GM23338 (cell line): ENCODE measurements around the gene INTU. TPM values are rescaled to one million over a fixed set of nuclear protein-coding genes. Genes with fewer than 3 reads are reported as not detected.

ENCODE experiments used
- ATAC-seq: fragments of 200-7000 bp; cut with Tn5 transposase; 3 replicates; pipeline ENCODE4 v1.9.1; 2020
- DNase-seq: peaks from one replicate; pipeline ENCODE4 v3.0.0-alpha.2; 2015; ENCODE audit warnings: low spot score
- H2AFZ ChIP-seq: fragments of 200-600 bp; sonication (generic); 2 replicates; pipeline ENCODE4 v1.8.0; 2016; ENCODE audit warnings: antibody characterized with exemption, mild to moderate bottlenecking, moderate library complexity
- H3F3A ChIP-seq: fragments of 200-600 bp; sonication (generic); replicated peaks from 2 replicates; pipeline ENCODE4 v1.8.0; 2017; ENCODE audit warnings: antibody characterized with exemption, mixed run types, low read depth
- H3K27ac ChIP-seq: fragments of 200-600 bp; sonication (generic); 2 replicates; pipeline ENCODE4 v1.6.1; 2016; ENCODE audit warnings: low read depth
- H3K27me3 ChIP-seq: fragments of 200-600 bp; sonication (generic); 2 replicates; pipeline ENCODE4 v1.8.0; 2016; ENCODE audit warnings: mild to moderate bottlenecking, mixed run types, moderate library complexity; ENCODE audit not compliant: insufficient read depth
- H3K36me3 ChIP-seq: fragments of 200-600 bp; sonication (generic); 2 replicates; pipeline ENCODE4 v1.8.0; 2016; ENCODE audit warnings: mild to moderate bottlenecking; ENCODE audit not compliant: insufficient read depth
- H3K4me1 ChIP-seq: fragments of 200-600 bp; sonication (generic); 2 replicates; pipeline ENCODE4 v1.8.0; 2016; ENCODE audit warnings: mild to moderate bottlenecking, moderate library complexity; ENCODE audit not compliant: insufficient read depth
- H3K4me2 ChIP-seq: fragments of 200-600 bp; sonication (generic); 2 replicates; pipeline ENCODE4 v1.7.1; 2017; ENCODE audit warnings: mixed run types
- H3K4me3 ChIP-seq: fragments of 200-600 bp; sonication (generic); 2 replicates; pipeline ENCODE4 v1.6.1; 2016; ENCODE audit warnings: mixed run types
- H3K79me2 ChIP-seq: fragments of 200-600 bp; sonication (generic); replicated peaks from 2 replicates; pipeline ENCODE4 v1.8.0; 2017; ENCODE audit warnings: mild to moderate bottlenecking; ENCODE audit not compliant: insufficient read depth
- H3K9me2 ChIP-seq: fragments of 200-600 bp; sonication (generic); 2 replicates; pipeline ENCODE4 v1.8.0; 2017; ENCODE audit not compliant: insufficient read depth
- H4K20me1 ChIP-seq: fragments of 200-600 bp; sonication (generic); replicated peaks from 2 replicates; pipeline ENCODE4 v1.8.0; 2017; ENCODE audit warnings: mild to moderate bottlenecking; ENCODE audit not compliant: insufficient read depth
- H3K27ac Mint-ChIP-seq: 2 replicates; pipeline ENCODE4 v1.8.0; 2020; ENCODE audit warnings: inconsistent platforms, mild to moderate bottlenecking, moderate library complexity, mixed read lengths
- H3K27me3 Mint-ChIP-seq: 3 replicates; pipeline ENCODE4 v1.8.0; 2022; ENCODE audit warnings: low read depth, mild to moderate bottlenecking, moderate library complexity, mixed read lengths, inconsistent platforms; ENCODE audit not compliant: insufficient read depth, poor library complexity
- H3K36me3 Mint-ChIP-seq: 3 replicates; pipeline ENCODE4 v1.8.0; 2021; ENCODE audit warnings: low read depth, mild to moderate bottlenecking, inconsistent platforms, moderate library complexity, mixed read lengths
- H3K4me1 Mint-ChIP-seq: 3 replicates; pipeline ENCODE4 v1.8.0; 2020; ENCODE audit warnings: mild to moderate bottlenecking, inconsistent platforms, mixed read lengths
- H3K4me3 Mint-ChIP-seq: 3 replicates; pipeline ENCODE4 v1.8.0; 2021; ENCODE audit warnings: moderate library complexity, mild to moderate bottlenecking, inconsistent platforms, mixed read lengths
- H3K9me3 Mint-ChIP-seq: 3 replicates; pipeline ENCODE4 v1.8.0; 2020; ENCODE audit warnings: moderate library complexity, mild to moderate bottlenecking, inconsistent platforms, mixed read lengths
- EZH2phosphoT487 ChIP-seq: fragments of 200-600 bp; sonication (generic); IDR thresholded peaks from one replicate; pipeline ENCODE4 v1.8.1; 2018; ENCODE audit warnings: antibody characterized with exemption; ENCODE audit not compliant: unreplicated experiment
- POLR2AphosphoS5 ChIP-seq: IDR thresholded peaks from 2 replicates; pipeline ENCODE4 v1.6.1; 2016; ENCODE audit warnings: antibody characterized with exemption, low read depth
- REST ChIP-seq: IDR thresholded peaks from one replicate; pipeline ENCODE4 v1.6.1; 2018; ENCODE audit warnings: antibody characterized with exemption; ENCODE audit not compliant: unreplicated experiment
- ZNF114 ChIP-seq: fragments of 250-450 bp; sonication (Bioruptor Pico); IDR thresholded peaks from 2 replicates; pipeline ENCODE4 v1.5.0; 2020; ENCODE audit warnings: mild to moderate bottlenecking, moderate library complexity
- ZNF462 ChIP-seq: fragments of 250-450 bp; sonication (Bioruptor Pico); IDR thresholded peaks from 2 replicates; pipeline ENCODE4 v1.5.0; 2020; ENCODE audit warnings: mild to moderate bottlenecking, moderate library complexity
- polyA plus RNA-seq: library from polyadenylated mRNA; unstranded; fragments of >200 nt; fragmentation: Nextera tagmentation; extraction: Ambion mirVana; gene quantifications from 2 replicates; pipeline ENCODE4 v1.2.1, GENCODE V29; 2016
- total RNA-seq: library from RNA; depleted of rRNA; stranded (reverse); fragments of >200 nt; shearing (Covaris generic); gene quantifications from 2 replicates; pipeline ENCODE4 v1.2.3, GENCODE V29; 2014
- TF ChIP-seq, protein P1 (sequence below), 2 experiments: fragments of 200-600 bp in 1 of 2; sonication (generic) in 1 of 2; conservative IDR thresholded peaks; 2 replicates each; pipeline versions ENCODE4 v1.5.1 to v1.6.1; 2016 to 2017; ENCODE audit warnings: antibody characterized with exemption in 2 of 2, low read depth in 2 of 2, mild to moderate bottlenecking in 2 of 2, moderate library complexity in 1 of 2

INTU gene
- total and polyA plus RNA-seq, 2 experiments from 2014 or later: 10.3 to 16.6 TPM

DNA sequence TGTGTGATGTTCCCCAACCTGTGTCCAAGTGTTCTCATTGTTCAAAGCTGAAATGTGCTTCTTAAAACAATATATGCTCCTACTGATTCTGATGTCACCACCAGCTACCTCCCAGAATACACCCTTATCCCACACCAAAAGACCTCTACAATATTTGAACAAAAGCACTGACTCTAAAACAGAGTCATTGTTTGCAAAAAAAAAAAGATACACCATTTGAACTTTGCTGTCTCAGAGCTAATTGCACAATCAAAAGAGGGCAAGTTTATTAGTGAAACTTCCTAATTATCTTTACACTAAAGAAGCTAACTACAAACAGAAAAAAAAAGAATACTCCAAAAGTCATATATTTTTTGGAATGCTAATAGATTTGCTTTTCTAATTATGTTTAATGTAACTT, 34.1 kb upstream of the INTU start (continued):
- TF ChIP-seq REST (no peak), POLR2AphosphoS5 (no peak), ZNF114 (no peak), ZNF462 (CRISPR knock-in tag) (no peak), EZH2phosphoT487 (no peak)

DNA sequence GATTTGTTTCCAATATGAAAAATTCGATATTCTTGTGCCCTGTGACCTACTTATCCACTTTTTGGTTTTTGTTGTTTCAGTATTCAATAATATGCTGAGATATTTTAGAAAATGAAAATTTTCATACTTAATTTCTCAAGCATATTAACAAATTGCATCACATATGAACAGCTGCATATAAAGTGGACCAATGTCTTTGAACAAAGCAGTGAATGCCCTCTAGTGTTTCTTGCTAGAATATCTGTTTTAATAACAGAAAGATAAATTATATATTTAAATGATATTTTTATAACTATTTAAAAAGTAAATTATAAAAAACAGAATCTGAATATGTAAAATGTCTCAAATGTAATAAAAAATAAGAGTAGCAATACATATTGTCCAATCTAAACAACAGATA, 31.7 kb upstream of the INTU start:
- no peak overlapping the region for H3K4me3 ChIP-seq
- no peaks in the 10 kb centered on the region for H3K9me3 Mint-ChIP-seq
- H3F3A ChIP-seq: no peaks in the 10 kb centered on the region
- H3K4me1 ChIP-seq: peaks cover 8% of the 10 kb centered on the region; the same call in 1 of the 2 replicates
- H3K79me2 ChIP-seq: no peaks in the 10 kb centered on the region
- TF ChIP-seq, protein P1, sequence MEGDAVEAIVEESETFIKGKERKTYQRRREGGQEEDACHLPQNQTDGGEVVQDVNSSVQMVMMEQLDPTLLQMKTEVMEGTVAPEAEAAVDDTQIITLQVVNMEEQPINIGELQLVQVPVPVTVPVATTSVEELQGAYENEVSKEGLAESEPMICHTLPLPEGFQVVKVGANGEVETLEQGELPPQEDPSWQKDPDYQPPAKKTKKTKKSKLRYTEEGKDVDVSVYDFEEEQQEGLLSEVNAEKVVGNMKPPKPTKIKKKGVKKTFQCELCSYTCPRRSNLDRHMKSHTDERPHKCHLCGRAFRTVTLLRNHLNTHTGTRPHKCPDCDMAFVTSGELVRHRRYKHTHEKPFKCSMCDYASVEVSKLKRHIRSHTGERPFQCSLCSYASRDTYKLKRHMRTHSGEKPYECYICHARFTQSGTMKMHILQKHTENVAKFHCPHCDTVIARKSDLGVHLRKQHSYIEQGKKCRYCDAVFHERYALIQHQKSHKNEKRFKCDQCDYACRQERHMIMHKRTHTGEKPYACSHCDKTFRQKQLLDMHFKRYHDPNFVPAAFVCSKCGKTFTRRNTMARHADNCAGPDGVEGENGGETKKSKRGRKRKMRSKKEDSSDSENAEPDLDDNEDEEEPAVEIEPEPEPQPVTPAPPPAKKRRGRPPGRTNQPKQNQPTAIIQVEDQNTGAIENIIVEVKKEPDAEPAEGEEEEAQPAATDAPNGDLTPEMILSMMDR (conservative IDR thresholded peaks at IDR 0.05; ENCODE audit: low read depth in 2 of 2): peak in 1 of 2 experiments; percentile 11; a peak in 1 of 4 replicates
- no peak for TF ChIP-seq POLR2AphosphoS5
- H3K4me3 Mint-ChIP-seq: no peak overlapping the region
- H3K36me3 ChIP-seq: no peaks in the 10 kb centered on the region
- no peaks in the 10 kb centered on the region for H3K27me3 Mint-ChIP-seq
- H3K4me2 ChIP-seq: no peak overlapping the region
- peaks cover 11% of the 10 kb centered on the region; the same call in 2 of the 3 replicates for H3K4me1 Mint-ChIP-seq
- no peaks in the 10 kb centered on the region for H4K20me1 ChIP-seq
- H3K27ac ChIP-seq: no peak overlapping the region
- no peaks in the 10 kb centered on the region for H3K9me2 ChIP-seq
- DNase-seq (no peak), ATAC-seq (no peak)
- no peak overlapping the region for H2AFZ ChIP-seq
- H3K27ac Mint-ChIP-seq: no peak overlapping the region
- no peaks in the 10 kb centered on the region for H3K36me3 Mint-ChIP-seq
- H3K27me3 ChIP-seq: no peaks in the 10 kb centered on the region
